Spleen (tissue), 7 donors: ENCODE data around the gene PAMR1.

ENCODE experiments used
- POLR2A ChIP-seq, 3 donors: fragments of 450-650 bp; IDR thresholded peaks; one replicate each; pipeline ENCODE4 v1.5.1; 2017; ENCODE audit warnings: antibody characterized with exemption in 3 of 3, mild to moderate bottlenecking in 1 of 3
- POLR2AphosphoS5 ChIP-seq, 3 donors: sonication (generic); formaldehyde crosslinking; IDR thresholded peaks; one replicate each; pipeline ENCODE4 v1.5.1; 2017; ENCODE audit warnings: antibody characterized with exemption in 3 of 3
- TF ChIP-seq, protein P1 (sequence below), 11 experiments: fragments of 200-600 bp in 7 of 11; fragments of 450-650 bp in 4 of 11; sonication (generic) in 4 of 11; IDR thresholded peaks in 8 of 11; conservative IDR thresholded peaks in 3 of 11; 1 replicate in 7 of 11; 2 replicates in 4 of 11; pipeline versions ENCODE4 v1.4.0 to v1.8.0; 2016 to 2021; ENCODE audit warnings: antibody characterized with exemption in 11 of 11, inconsistent platforms in 4 of 11, mild to moderate bottlenecking in 1 of 11
- donor health status: DM: no; HTN: no; CAD: no; lungs with moderate emphysema.
- donor health status: DM: no; HTN: no; CAD: no.
- donor health status: DM: no; HTN: no; CAD: no.

DNA sequence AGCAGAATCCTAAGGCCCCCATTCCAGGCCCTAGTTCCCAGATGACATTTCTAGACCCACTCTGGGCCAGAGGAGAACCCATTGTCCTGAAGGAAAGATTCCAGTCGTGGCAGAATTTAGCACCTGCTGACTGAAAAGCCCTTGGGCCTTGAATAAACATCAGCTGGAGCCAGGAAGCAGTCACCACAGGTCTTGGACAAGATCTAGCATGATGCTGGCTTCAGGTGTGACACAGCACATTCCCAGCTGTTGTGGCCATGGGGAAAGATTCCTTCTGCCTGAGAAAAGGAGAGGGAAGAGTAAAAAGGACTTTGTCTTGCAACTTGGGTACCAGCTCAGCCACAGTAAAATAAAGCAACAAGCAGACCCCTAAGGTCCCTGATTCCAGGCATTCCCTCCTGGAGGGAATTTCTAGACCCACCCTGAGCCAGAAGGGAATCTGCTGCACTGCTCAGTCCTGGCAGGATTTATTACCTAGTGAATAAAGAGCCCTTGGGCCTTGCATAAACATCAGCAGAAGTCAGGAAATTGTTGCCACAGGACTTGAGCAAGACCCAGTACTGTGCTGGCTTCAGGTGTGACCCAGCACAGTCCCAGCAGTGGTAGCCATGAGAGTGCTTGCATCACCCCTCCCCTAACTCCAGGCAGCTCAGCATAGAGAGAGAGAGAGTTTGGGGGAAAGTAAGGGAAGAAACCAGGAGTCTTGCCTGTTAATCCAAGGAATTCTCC lies 42.5 kb upstream of the PAMR1 start:
- TF ChIP-seq, protein P1, sequence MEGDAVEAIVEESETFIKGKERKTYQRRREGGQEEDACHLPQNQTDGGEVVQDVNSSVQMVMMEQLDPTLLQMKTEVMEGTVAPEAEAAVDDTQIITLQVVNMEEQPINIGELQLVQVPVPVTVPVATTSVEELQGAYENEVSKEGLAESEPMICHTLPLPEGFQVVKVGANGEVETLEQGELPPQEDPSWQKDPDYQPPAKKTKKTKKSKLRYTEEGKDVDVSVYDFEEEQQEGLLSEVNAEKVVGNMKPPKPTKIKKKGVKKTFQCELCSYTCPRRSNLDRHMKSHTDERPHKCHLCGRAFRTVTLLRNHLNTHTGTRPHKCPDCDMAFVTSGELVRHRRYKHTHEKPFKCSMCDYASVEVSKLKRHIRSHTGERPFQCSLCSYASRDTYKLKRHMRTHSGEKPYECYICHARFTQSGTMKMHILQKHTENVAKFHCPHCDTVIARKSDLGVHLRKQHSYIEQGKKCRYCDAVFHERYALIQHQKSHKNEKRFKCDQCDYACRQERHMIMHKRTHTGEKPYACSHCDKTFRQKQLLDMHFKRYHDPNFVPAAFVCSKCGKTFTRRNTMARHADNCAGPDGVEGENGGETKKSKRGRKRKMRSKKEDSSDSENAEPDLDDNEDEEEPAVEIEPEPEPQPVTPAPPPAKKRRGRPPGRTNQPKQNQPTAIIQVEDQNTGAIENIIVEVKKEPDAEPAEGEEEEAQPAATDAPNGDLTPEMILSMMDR (IDR thresholded peaks at IDR 0.05 in 8 of 11, conservative IDR thresholded peaks at IDR 0.05 in 3 of 11) = no peak
- TF ChIP-seq POLR2A (IDR thresholded peaks at IDR 0.05) (no peak), POLR2AphosphoS5 (IDR thresholded peaks at IDR 0.05) (no peak)
